Vagina (tissue), 2 donors: Measurements from ENCODE around the gene SLC19A3.

Experiments
- POLR2A ChIP-seq, 2 donors: fragments of 450-650 bp; IDR thresholded peaks; one replicate each; pipeline ENCODE4 v1.6.1; 2017; ENCODE audit warnings: antibody characterized with exemption in 2 of 2, mild to moderate bottlenecking in 2 of 2, moderate library complexity in 2 of 2
- POLR2AphosphoS5 ChIP-seq, 2 donors: sonication (generic); formaldehyde crosslinking; IDR thresholded peaks; one replicate each; pipeline ENCODE4 v1.9.0; 2017; ENCODE audit warnings: antibody characterized with exemption in 2 of 2, mild to moderate bottlenecking in 2 of 2, low read depth in 1 of 2; ENCODE audit not compliant: insufficient read depth in 1 of 2
- TF ChIP-seq, protein P1 (sequence below), 3 experiments: fragments of 450-650 bp in 2 of 3; fragments of 200-600 bp in 1 of 3; sonication (generic) in 1 of 3; IDR thresholded peaks; one replicate each; pipeline ENCODE4 v1.5.1; 2017 to 2019; ENCODE audit warnings: antibody characterized with exemption in 3 of 3, mild to moderate bottlenecking in 2 of 3, moderate library complexity in 2 of 3

DNA sequence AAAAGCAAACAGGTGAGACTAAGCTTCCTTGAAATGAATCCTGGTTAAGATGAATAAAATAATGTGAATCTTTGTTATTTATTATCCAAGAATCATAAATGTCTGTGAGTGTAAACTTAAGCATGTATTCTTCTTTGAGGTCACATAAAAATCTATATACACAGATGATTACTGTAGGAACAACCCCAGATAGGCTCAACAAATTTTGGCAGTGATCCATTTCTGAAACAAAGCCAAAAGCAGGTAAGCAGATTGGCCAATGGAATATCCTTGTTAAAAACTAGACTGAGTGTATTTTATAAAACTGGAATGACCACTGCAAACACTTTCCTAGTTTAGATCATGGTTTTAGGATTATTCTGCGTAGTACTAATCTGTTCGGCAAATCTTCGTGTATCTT, 39.9 kb downstream of the SLC19A3 start:
- TF ChIP-seq POLR2AphosphoS5 (IDR thresholded peaks at IDR 0.05; ENCODE audit: insufficient read depth in 1 of 2, low read depth in 1 of 2), result no peak
- TF ChIP-seq, protein P1, sequence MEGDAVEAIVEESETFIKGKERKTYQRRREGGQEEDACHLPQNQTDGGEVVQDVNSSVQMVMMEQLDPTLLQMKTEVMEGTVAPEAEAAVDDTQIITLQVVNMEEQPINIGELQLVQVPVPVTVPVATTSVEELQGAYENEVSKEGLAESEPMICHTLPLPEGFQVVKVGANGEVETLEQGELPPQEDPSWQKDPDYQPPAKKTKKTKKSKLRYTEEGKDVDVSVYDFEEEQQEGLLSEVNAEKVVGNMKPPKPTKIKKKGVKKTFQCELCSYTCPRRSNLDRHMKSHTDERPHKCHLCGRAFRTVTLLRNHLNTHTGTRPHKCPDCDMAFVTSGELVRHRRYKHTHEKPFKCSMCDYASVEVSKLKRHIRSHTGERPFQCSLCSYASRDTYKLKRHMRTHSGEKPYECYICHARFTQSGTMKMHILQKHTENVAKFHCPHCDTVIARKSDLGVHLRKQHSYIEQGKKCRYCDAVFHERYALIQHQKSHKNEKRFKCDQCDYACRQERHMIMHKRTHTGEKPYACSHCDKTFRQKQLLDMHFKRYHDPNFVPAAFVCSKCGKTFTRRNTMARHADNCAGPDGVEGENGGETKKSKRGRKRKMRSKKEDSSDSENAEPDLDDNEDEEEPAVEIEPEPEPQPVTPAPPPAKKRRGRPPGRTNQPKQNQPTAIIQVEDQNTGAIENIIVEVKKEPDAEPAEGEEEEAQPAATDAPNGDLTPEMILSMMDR (IDR thresholded peaks at IDR 0.05), result no peak
- no peak for TF ChIP-seq POLR2A (IDR thresholded peaks at IDR 0.05)
